OCI-LY7 (cell line): ENCODE data around the gene TRAF1. TPM values are rescaled to one million over a fixed set of nuclear protein-coding genes. Genes with fewer than 3 reads are reported as not detected.
A peak's percentile ranks its signal among the peaks of the same experiment; 100 is the strongest.

Experiments used
- BruUV-seq: library from RNA; stranded (reverse); fragments of 400-500 nt; replicated peaks from 2 replicates; lab custom pipeline; 2021; lab: Mats Ljungman, UMichigan
- CTCF ChIA-PET: fragments of 300-600 bp; sonication (Branson Sonifier 250); formaldehyde crosslinking; loops from one replicate; lab custom pipeline; 2022; ENCODE audit warnings: antibody characterized with exemption; ENCODE audit not compliant: unreplicated experiment; lab: Charles Lee
- POLR2A ChIA-PET: fragments of 300-600 bp; sonication (Branson Sonifier 250); formaldehyde crosslinking; loops from one replicate; lab custom pipeline; 2022; ENCODE audit warnings: antibody characterized with exemption; lab: Charles Lee
- DNase-seq: peaks from one replicate; pipeline ENCODE4 v3.0.0-alpha.2; 2015; ENCODE audit warnings: low spot score
- H2AFZ ChIP-seq: fragments of 200-600 bp; sonication (generic), shearing (Covaris generic); 2 replicates; pipeline ENCODE4 v1.6.1; 2014; ENCODE audit warnings: mild to moderate bottlenecking, antibody characterized with exemption, low read length, moderate library complexity
- H3K27ac ChIP-seq: fragments of 200-600 bp; sonication (generic); 2 replicates; pipeline ENCODE4 v1.5.1; 2014; ENCODE audit warnings: mixed run types, low read depth, mild to moderate bottlenecking, moderate library complexity, low read length, inconsistent platforms; ENCODE audit not compliant: poor library complexity, severe bottlenecking
- H3K36me3 ChIP-seq: fragments of 200-600 bp; sonication (generic); 2 replicates; pipeline ENCODE4 v1.6.1; 2014; ENCODE audit warnings: mild to moderate bottlenecking, antibody characterized with exemption, low read length, moderate library complexity, mixed read lengths; ENCODE audit not compliant: insufficient read depth
- H3K4me1 ChIP-seq: fragments of 200-600 bp; sonication (generic); 2 replicates; pipeline ENCODE4 v1.5.1; 2014; ENCODE audit warnings: mild to moderate bottlenecking, low read length; ENCODE audit not compliant: insufficient read depth, poor library complexity, severe bottlenecking
- H3K4me2 ChIP-seq: fragments of 200-600 bp; sonication (generic); 2 replicates; pipeline ENCODE4 v1.6.1; 2014; ENCODE audit warnings: mild to moderate bottlenecking, low read length
- H3K4me3 ChIP-seq: fragments of 200-600 bp; sonication (generic); 2 replicates; pipeline ENCODE4 v1.5.1; 2014; ENCODE audit warnings: mild to moderate bottlenecking, low read depth, low read length; ENCODE audit not compliant: poor library complexity, severe bottlenecking
- H3K79me2 ChIP-seq: fragments of 200-600 bp; sonication (generic); 2 replicates; pipeline ENCODE4 v1.6.1; 2016; ENCODE audit warnings: low read depth, mild to moderate bottlenecking, low read length, moderate library complexity, mixed read lengths; ENCODE audit not compliant: insufficient read depth
- H3K9me2 ChIP-seq: fragments of 200-600 bp; sonication (generic); 2 replicates; pipeline ENCODE4 v1.6.1; 2016; ENCODE audit warnings: mild to moderate bottlenecking, low read length, mixed read lengths; ENCODE audit not compliant: insufficient read depth
- H3K9me3 ChIP-seq: fragments of 200-600 bp; sonication (generic); 2 replicates; pipeline ENCODE4 v1.6.1; 2014; ENCODE audit warnings: mild to moderate bottlenecking, mixed run types, low read length, mixed read lengths
- H4K20me1 ChIP-seq: fragments of 200-600 bp; sonication (generic); 2 replicates; pipeline ENCODE4 v1.6.1; 2014; ENCODE audit warnings: mild to moderate bottlenecking, antibody characterized with exemption, low read length, moderate library complexity, mixed read lengths; ENCODE audit not compliant: insufficient read depth
- CTCF ChIP-seq: fragments of 200-600 bp; sonication (generic); conservative IDR thresholded peaks from 2 replicates; pipeline ENCODE4 v1.5.1; 2014; ENCODE audit warnings: mild to moderate bottlenecking, antibody characterized with exemption, low read length, moderate library complexity, mixed read lengths
- EZH2phosphoT487 ChIP-seq: fragments of 200-600 bp; sonication (generic); IDR thresholded peaks from 2 replicates; pipeline ENCODE4 v1.6.1; 2018; ENCODE audit warnings: low read depth, borderline replicate concordance, mild to moderate bottlenecking, mixed run types, antibody characterized with exemption, low read length, moderate library complexity, mixed read lengths
- intact Hi-C: fragments of 100-400 bp; cut with micrococcal nuclease; formaldehyde crosslinking; loops from one replicate; pipeline ENCODE4 v1.10.0; 2022; ENCODE audit not compliant: unreplicated experiment
- total RNA-seq, 2 experiments: library from RNA; depleted of rRNA in 1 of 2; stranded (reverse); fragments of >200 nt in 1 of 2; shearing (Covaris generic) in 1 of 2; gene quantifications; 2 replicates each; pipeline ENCODE4 v1.2.3, GENCODE V29; 2014 to 2022

The TRAF1 gene
- total RNA-seq, 2 experiments from 2014 or later, result 24.2 to 50.5 TPM

- no peak for DNase-seq
- CTCF ChIA-PET, result interaction anchor here (0.6 to 1.3 kb wide), 2 partner anchors 13 to 23 kb away, joined by 3 read pairs; no protein-coding TSS in a partner anchor
- Histone ChIP-seq H3K9me2 (no peaks in the 10 kb centered on the region), H3K9me3 (no peaks in the 10 kb centered on the region), H3K4me3 (peak overlapping the region; percentile 74), H3K4me1 (peaks cover 98% of the 10 kb centered on the region), H3K4me2 (peak overlapping the region; percentile 95), H3K36me3 (peaks cover 7% of the 10 kb centered on the region), H3K79me2 (peaks cover 13% of the 10 kb centered on the region; the same call in 1 of the 2 replicates), H3K27ac (peak overlapping the region; percentile 96), H2AFZ (peak overlapping the region; percentile 11; the same call in 1 of the 2 replicates), H4K20me1 (no peaks in the 10 kb centered on the region)
- TF ChIP-seq CTCF, result peak; percentile 52; the same call in 1 of the 2 replicates
- no peak for TF ChIP-seq EZH2phosphoT487
- POLR2A ChIA-PET, result interaction anchor here (0.8 to 21.2 kb wide), 13 partner anchors 9 to 145 kb away, joined by 3 to 372 read pairs (median 6); partner anchors contain the start of gene CNTRL
- TSS peak; percentile 57 for BruUV-seq
- intact Hi-C loops, result loop anchor here (1.0 to 10.0 kb wide), 3 partner anchors 37 to 1015 kb away; no protein-coding TSS in a partner anchor
Observed at GRCh38 chr9:120929229-120929791, 2.7 kb upstream of the TRAF1 start.

- peaks cover 13% of the 10 kb centered on the region; the same call in 1 of the 2 replicates for H3K79me2 ChIP-seq
- H3K9me2 ChIP-seq, result no peaks in the 10 kb centered on the region
- peaks cover 97% of the 10 kb centered on the region for H3K4me1 ChIP-seq
- H3K4me2 ChIP-seq, result peak overlapping the region; percentile 95
- peak overlapping the region; percentile 74 for H3K4me3 ChIP-seq
- H3K27ac ChIP-seq, result peak overlapping the region; percentile 96
- no peak overlapping the region; the same call in 1 of the 2 replicates for H2AFZ ChIP-seq
- ChIA-PET POLR2A (interaction anchor here (1.0 to 21.2 kb wide), 12 partner anchors 8 to 146 kb away, joined by 3 to 372 read pairs (median 6); partner anchors contain the start of gene CNTRL), CTCF (interaction anchor here (0.6 to 1.3 kb wide), 2 partner anchors 12 to 22 kb away, joined by 3 read pairs; no protein-coding TSS in a partner anchor)
- H3K9me3 ChIP-seq, result no peaks in the 10 kb centered on the region
- H3K36me3 ChIP-seq, result peaks cover 11% of the 10 kb centered on the region
- no peaks in the 10 kb centered on the region for H4K20me1 ChIP-seq
- TF ChIP-seq CTCF (no peak), EZH2phosphoT487 (no peak)
- BruUV-seq, result no TSS peak
- intact Hi-C loops, result loop anchor here (1.0 to 10.0 kb wide), 3 partner anchors 36 to 1016 kb away; no protein-coding TSS in a partner anchor
- DNase-seq, result peak; percentile 87
Observed at GRCh38 chr9:120928483-120929228, 2.1 kb upstream of the TRAF1 start.
